ELR (cell line): Measurements from ENCODE around the gene NUP35.
A peak's percentile ranks its signal among the peaks of the same experiment; 100 is the strongest.
"Not testable (repeated sequence)": the region's sequence is repeated elsewhere in the genome, so short reads cannot be mapped to it uniquely, and the experiment has no call there.

Source experiments
- DNase-seq: peaks from one replicate; pipeline ENCODE4 v3.0.0-alpha.2; 2015; ENCODE audit warnings: low read depth

Gene NUP35

DNA sequence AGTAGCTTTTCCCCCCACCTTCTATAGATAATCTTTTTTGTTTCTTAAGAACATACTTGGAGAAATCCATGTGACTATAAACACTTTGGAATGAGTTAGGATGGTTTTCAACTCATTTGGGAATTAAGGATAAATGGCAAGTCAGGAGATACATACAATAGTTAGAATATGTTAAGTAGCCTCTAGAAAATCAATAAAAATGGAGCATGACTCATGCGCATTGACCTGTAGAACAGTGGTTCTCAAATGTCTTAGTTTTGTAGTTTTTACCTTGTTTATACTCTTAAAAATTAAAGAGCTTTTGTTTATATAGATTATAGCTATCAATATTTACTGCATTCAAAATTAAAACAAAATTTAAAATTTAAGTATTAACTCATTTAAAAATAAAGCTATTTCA, 24.7 kb downstream of the NUP35 start:
- peak; percentile 17 for DNase-seq

GRCh38 chr2:183149489-183149888, 25.2 kb downstream of the NUP35 start:
- DNase-seq = no peak

- not testable (repeated sequence) for DNase-seq
Observed at GRCh38 chr2:183152280-183152679, 28.0 kb downstream of the NUP35 start.

DNA sequence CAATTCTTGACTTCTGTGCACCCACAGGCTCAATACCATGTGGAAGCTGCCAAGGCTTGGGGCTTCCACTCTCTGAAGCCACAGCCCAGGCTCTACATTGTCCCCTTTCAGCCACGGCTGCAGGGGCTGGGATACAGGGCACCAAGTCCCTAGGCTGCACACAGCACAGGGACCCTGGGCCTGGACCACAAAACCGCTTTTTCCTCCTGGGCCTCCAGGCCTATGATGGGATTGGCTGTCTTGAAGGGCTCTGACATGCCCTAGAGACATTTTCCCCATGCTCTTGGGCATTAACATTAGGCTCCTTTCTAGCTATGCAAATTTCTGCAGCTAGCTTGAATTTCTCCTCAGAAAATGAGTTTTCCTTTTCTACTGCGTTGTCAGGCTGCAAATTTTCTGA, 29.7 kb downstream of the NUP35 start:
- no peak for DNase-seq

DNA sequence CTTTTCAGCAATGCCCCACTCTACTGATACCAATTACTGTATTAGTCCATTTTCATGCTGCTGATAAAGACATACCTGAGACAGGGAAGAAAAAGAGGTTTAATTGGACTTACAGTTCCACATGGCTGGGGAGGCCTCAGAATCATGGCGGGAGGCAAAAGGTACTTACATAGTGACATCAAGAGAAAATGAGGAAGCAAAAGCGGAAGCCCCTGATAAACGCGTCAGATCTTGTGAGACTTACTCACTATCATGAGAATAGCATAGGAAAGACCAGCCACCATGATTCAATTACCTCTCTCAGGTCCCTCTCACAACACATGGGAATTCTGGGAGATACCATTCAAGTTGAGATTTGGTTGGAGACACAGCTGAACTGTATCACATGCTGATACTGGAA, 30.5 kb downstream of the NUP35 start:
- not testable (repeated sequence) for DNase-seq

GRCh38 chr2:183157131-183157530, 32.9 kb downstream of the NUP35 start:
- DNase-seq = no peak

- peak; percentile 80 for DNase-seq
Observed at GRCh38 chr2:183162362-183162761, 38.1 kb downstream of the NUP35 start.

DNA sequence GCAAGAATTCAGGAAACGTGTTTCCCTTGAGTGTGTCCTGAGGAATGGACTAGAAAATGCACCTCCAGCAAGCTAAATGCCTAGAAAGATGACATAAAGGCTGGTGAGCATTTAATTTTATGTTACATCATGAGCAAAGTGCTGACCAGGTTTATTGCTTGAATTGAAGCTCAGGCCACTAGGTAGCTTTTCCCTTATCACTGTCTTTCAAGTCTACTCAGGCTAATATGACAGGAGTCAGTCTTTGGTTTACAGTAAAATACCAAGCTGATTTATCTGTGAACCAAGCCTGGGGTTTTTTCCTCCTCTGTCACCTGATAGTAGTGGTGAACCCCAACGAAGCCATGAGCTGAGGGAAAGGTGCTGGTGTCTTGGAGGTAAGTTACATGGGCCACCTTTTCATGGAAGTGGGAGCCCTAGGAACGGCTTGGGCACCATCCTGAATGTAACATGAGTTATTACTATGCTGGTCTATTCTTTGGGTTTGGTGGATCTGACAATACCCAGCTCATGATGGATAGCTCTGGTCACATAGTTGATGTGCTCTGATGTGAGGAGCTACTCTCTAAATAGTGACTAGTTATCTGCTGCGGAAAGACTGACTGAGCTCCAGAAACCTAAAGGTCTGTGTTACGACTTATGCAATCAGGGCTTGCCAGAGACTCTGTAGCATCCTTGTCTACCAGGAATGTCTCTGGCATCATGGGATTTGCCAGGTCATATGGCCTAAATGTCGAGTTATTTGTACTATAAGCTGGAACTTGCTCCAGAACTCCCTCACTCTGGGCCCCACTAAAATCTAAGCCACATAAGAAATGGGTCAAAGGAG, 39.8 kb downstream of the NUP35 start:
- peak; percentile 4 for DNase-seq

DNA sequence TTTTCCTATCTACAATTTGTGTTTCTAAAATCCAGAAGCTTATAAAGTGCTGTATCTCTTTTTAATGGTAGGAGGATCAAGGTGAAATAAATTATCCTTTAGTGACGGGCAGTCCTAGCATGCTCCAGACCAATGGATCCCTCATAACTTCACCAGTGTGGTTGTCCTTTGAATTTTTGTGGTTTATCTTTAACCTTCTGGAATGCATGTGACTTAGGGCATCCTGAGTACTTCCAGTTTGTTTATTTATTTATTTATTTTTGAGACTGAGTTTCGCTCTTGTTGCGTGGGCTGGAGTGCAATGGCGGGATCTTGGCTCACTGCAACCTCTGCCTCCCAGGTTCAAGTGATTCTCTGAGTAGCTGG, 40.4 kb downstream of the NUP35 start:
- DNase-seq = peak; percentile 46

DNA sequence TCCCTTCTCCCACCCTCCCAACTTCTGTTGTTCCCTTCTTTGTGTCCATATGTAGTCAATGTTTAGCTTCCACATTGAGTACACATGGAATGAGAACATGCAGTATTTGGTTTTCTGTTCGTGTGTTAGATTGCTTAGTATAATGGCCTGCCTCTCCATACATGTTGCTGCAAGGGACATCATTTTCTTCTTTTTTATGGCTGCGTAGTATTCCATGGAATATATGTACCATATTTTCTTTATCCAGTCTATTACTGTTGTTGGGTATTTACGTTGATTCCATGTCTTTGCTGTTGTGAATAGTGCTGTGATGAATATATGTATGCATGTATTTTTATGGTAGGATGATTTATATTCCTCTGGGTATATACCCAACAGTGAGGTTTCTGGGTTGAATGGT, 42.0 kb downstream of the NUP35 start:
- no peak for DNase-seq

GRCh38 chr2:183166976-183167375, 42.7 kb downstream of the NUP35 start:
- DNase-seq = not testable (repeated sequence)

GRCh38 chr2:183172220-183172887, 48.1 kb downstream of the NUP35 start:
- DNase-seq = no peak

DNA sequence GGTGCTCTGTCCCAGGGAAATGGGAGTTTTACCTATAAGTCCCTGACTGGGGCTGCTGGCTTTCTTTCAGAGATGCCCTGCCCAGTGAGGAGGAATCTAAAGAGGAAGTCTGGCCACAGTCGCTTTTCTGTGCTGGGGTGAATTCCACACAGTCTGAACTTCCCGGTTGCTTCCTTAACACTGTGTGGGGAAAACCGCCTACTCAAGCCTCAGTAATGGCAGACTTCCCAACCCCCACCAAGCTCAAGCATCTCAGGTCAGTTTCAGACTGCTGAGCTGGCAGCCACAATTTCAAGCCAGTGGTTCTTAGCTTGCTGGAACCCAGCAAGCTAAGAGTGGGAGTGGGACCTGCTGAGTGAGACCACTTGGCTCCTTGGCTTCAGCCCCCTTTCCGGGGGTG, 54.9 kb downstream of the NUP35 start:
- no peak for DNase-seq

DNA sequence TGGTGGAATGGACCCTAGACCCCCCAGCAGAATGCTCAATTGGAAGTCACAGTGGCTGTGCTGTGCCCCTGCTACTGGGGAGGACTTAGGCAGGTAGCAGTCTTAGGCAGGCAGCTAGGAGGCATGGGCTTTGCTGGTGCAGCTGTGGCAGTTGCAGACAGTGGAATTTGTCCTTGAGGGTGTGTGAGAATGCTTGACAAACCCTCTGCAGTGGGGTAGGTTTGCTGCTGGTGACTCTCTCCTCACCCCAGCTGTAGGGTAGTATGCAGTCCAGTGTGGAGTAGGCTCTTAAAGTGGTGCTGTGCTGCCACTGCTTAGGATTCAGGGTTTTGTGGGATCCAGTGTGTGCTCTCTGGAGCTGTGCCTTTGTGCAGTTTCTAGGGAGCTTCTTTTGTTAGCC, 61.3 kb downstream of the NUP35 start:
- no peak for DNase-seq

- no peak for DNase-seq
Observed at GRCh38 chr2:183186296-183186695, 62.1 kb downstream of the NUP35 start.

GRCh38 chr2:183186766-183187165, 62.5 kb downstream of the NUP35 start:
- no peak for DNase-seq

DNA sequence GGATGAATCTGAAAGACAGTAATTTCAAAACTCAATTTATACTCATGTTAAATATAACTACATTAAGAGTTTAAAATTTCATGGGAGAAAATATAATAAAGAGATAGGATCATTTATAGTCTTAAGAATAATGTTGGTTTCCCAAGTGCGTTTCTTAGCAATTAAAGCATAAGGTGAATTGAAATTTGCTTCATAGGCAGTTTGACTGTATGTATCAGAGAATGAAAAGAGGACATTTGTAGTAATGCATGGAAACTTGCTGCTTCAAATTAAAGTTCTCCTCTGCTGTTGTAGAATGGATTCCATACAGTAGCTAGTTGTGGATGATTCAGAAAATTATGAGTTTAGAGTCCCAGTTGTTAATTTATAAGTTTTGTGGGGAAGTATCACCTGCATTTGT, 68.1 kb downstream of the NUP35 start:
- DNase-seq = no peak

DNA sequence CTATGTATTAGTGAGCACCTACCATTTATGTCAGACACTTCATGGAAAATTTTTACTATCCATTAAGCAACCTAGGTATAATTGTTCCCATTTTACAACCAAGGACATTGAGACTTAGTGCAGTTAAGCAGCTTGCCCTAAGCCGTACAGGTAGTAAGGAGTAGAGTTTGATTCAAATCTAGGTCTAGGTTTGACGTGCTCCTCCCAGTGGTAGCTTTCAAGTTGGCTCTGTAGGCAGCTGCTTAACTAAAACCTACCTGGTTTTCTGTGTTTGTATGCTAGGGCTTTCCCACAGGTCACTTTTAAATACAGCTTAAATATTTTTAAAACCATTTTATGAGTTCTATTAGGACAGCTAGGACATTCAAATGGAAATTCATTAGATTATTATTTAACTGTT, 69.7 kb downstream of the NUP35 start:
- DNase-seq = no peak

DNA sequence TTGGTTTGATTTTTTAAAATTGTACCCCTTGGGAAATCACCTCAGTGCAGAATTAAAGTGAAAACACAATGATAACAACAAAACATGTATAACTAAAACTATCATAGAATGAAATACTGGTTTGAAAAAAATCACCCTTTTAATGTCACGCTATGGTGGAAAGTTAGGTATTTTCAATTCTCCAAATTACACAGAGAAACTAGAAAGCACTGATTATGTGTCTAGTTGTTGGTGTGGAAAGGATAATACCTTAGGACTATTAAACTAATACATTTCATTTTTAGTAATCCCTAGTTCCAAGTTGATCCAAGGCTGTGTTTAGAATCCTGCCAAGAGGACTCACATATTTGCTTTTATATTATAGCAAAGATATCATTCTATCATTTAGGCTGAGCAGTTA, 71.2 kb downstream of the NUP35 start:
- no peak for DNase-seq

GRCh38 chr2:183195998-183196409, 71.8 kb downstream of the NUP35 start:
- no peak for DNase-seq

GRCh38 chr2:183204397-183204796, 80.2 kb downstream of the NUP35 start:
- DNase-seq = no peak

DNA sequence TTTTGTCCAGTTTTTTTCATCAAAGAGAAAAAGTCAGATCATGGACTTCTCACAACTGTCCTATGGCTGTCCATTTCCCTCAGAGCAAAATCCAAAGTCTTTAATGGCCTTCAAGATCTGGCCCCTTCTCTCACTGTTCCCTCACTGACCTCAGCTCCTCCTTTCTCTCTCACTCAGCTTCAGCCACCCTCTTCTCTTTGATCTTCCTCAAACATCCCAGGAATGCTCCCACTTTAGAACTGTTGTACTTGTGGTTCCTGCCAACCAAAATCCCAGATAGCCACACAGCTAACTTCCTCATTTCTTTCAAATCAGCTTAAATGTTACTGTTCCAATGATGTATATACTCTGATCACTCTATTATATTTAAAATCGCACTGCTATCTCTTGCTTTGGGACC, 82.9 kb downstream of the NUP35 start:
- peak; percentile 17 for DNase-seq

- DNase-seq = no peak
Observed at GRCh38 chr2:183209395-183210028, 85.3 kb downstream of the NUP35 start.
